Neuronal stem cell (in vitro differentiated cells): ENCODE data around the gene ANKRD28.

Experiments
- DNase-seq: peaks from one replicate; pipeline ENCODE4 v3.0.0-alpha.2; 2013; ENCODE audit warnings: low spot score
- H2AFZ ChIP-seq: one replicate; pipeline ENCODE4 v1.6.1; 2013; ENCODE audit warnings: mild to moderate bottlenecking, low read length, inconsistent platforms
- H2AK5ac ChIP-seq: 2 replicates; pipeline ENCODE4 v1.6.1; 2013; ENCODE audit warnings: low read depth, mild to moderate bottlenecking, inconsistent platforms, low read length, moderate library complexity, mixed read lengths
- H2BK120ac ChIP-seq: 2 replicates; pipeline ENCODE4 v1.6.1; 2013; ENCODE audit warnings: low read depth, mild to moderate bottlenecking, inconsistent platforms, low read length, moderate library complexity, mixed read lengths
- H2BK12ac ChIP-seq: one replicate; pipeline ENCODE4 v1.6.1; 2013; ENCODE audit warnings: low read length, inconsistent platforms
- H2BK15ac ChIP-seq: 2 replicates; pipeline ENCODE4 v1.6.1; 2013; ENCODE audit warnings: mild to moderate bottlenecking, low read length, inconsistent platforms, mixed read lengths
- H2BK5ac ChIP-seq: one replicate; pipeline ENCODE4 v1.6.1; 2013; ENCODE audit warnings: inconsistent platforms, mild to moderate bottlenecking, low read length, moderate library complexity
- H3K14ac ChIP-seq: one replicate; pipeline ENCODE4 v1.6.1; 2013; ENCODE audit warnings: low read length, inconsistent platforms
- H3K18ac ChIP-seq: 2 replicates; pipeline ENCODE4 v1.6.1; 2013; ENCODE audit warnings: low read length, inconsistent platforms
- H3K23ac ChIP-seq: 2 replicates; pipeline ENCODE4 v1.6.1; 2013; ENCODE audit warnings: low read depth, mild to moderate bottlenecking, mixed read lengths, low read length, inconsistent platforms; ENCODE audit not compliant: poor library complexity
- H3K27ac ChIP-seq: replicated peaks from 3 replicates; pipeline ENCODE4 v1.5.1; 2013; ENCODE audit warnings: low read length, inconsistent platforms
- H3K27me3 ChIP-seq, 3 experiments: 2 replicates each; pipeline ENCODE4 v1.6.1; 2013; ENCODE audit warnings: low read length in 3 of 3, mild to moderate bottlenecking in 2 of 3, inconsistent platforms in 1 of 3, low read depth in 1 of 3, mixed read lengths in 1 of 3, moderate library complexity in 1 of 3; ENCODE audit not compliant: control insufficient read depth in 3 of 3, insufficient read depth in 3 of 3
- H3K36me3 ChIP-seq, 2 donors: replicated peaks in 1 of 2; 2 replicates each; pipeline ENCODE4 v1.6.1; 2013; ENCODE audit warnings: low read length in 2 of 2; ENCODE audit not compliant: control insufficient read depth in 2 of 2, insufficient read depth in 2 of 2
- H3K4ac ChIP-seq: 2 replicates; pipeline ENCODE4 v1.6.1; 2013; ENCODE audit warnings: inconsistent platforms, mild to moderate bottlenecking, low read length, moderate library complexity
- H3K4me1 ChIP-seq, 2 donors: 1 replicate in 1 of 2; 2 replicates in 1 of 2; pipeline ENCODE4 v1.6.1; 2013; ENCODE audit warnings: low read length in 2 of 2, low read depth in 1 of 2; ENCODE audit not compliant: control insufficient read depth in 2 of 2, insufficient read depth in 1 of 2
- H3K4me2 ChIP-seq: one replicate; pipeline ENCODE4 v1.6.1; 2013; ENCODE audit warnings: mild to moderate bottlenecking, low read length, inconsistent platforms; ENCODE audit not compliant: insufficient read depth, poor library complexity, severe bottlenecking
- H3K4me3 ChIP-seq, 2 donors: 2 replicates each; pipeline ENCODE4 v1.5.1; 2013; ENCODE audit warnings: low read length in 2 of 2, mild to moderate bottlenecking in 2 of 2, inconsistent platforms in 1 of 2, moderate library complexity in 1 of 2
- H3K79me1 ChIP-seq: one replicate; pipeline ENCODE4 v1.6.1; 2013; ENCODE audit warnings: low read depth, mild to moderate bottlenecking, inconsistent platforms, low read length, moderate library complexity
- H3K9ac ChIP-seq: one replicate; pipeline ENCODE4 v1.6.1; 2013; ENCODE audit warnings: mild to moderate bottlenecking, low read depth, low read length, inconsistent platforms; ENCODE audit not compliant: poor library complexity
- H3K9me3 ChIP-seq, 2 donors: replicated peaks in 1 of 2; 2 replicates each; pipeline versions ENCODE3 to v1.6.1; 2013; ENCODE audit warnings: low read length in 2 of 2, mild to moderate bottlenecking in 2 of 2, inconsistent platforms in 1 of 2, low read depth in 1 of 2, mixed read lengths in 1 of 2, moderate library complexity in 1 of 2; ENCODE audit not compliant: control insufficient read depth in 2 of 2, insufficient read depth in 1 of 2
- H4K8ac ChIP-seq: one replicate; pipeline ENCODE4 v1.6.1; 2013; ENCODE audit warnings: low read depth, mild to moderate bottlenecking, inconsistent platforms, low read length, moderate library complexity
- H4K91ac ChIP-seq: one replicate; pipeline ENCODE4 v1.6.1; 2013; ENCODE audit warnings: low read length, low read depth, mild to moderate bottlenecking, inconsistent platforms; ENCODE audit not compliant: poor library complexity
- WGBS, 2 donors: extraction: QIAGEN DNeasy Blood & Tissue Kit; methylation state at CpG; one replicate each; pipeline ENCODE4 v1.1.7; 2013; ENCODE audit warnings: missing lambda C conversion rate in 2 of 2, mixed read lengths in 1 of 2; ENCODE audit not compliant: insufficient read length in 2 of 2, insufficient replicate concordance in 1 of 2; ENCODE audit errors: extremely low coverage in 2 of 2; 5-methylcytosine and 5-hydroxymethylcytosine counted together

The ANKRD28 gene

DNA sequence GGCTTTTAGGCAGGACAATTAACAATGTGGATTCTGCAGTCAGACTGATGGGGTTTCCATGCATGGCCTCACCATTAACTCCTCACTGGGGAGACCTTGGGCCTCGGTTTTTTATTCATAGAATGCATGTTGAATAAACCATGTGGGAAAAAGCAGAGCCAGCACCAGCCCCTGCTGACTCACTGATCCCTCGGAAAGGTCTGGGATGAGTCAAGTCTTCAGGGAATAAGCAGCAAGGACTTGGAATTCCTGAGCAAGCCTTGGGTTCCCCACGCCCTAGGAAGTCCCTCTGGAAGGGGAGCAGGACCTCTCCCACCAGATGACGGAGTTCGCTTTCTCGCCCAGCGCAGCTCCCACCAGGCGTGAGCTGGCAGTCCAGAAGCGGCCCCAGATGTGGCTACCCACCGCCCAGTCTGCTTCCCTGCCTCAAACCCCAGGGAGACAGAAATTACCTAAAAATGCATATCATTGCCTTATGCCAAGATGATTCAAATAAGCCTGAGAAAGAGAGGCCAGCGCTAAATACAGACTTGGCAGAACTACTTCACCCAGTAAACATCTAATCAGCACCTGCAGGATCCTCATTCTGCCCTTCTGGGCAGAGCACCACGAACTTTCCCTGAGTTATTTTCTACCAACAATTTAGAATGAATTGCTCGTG is 150.8 kb downstream of the ANKRD28 start:
- Histone ChIP-seq H3K79me1 (no peaks in the 10 kb centered on the region), H3K27ac (no peak overlapping the region)
- DNase-seq, result no peak

DNA sequence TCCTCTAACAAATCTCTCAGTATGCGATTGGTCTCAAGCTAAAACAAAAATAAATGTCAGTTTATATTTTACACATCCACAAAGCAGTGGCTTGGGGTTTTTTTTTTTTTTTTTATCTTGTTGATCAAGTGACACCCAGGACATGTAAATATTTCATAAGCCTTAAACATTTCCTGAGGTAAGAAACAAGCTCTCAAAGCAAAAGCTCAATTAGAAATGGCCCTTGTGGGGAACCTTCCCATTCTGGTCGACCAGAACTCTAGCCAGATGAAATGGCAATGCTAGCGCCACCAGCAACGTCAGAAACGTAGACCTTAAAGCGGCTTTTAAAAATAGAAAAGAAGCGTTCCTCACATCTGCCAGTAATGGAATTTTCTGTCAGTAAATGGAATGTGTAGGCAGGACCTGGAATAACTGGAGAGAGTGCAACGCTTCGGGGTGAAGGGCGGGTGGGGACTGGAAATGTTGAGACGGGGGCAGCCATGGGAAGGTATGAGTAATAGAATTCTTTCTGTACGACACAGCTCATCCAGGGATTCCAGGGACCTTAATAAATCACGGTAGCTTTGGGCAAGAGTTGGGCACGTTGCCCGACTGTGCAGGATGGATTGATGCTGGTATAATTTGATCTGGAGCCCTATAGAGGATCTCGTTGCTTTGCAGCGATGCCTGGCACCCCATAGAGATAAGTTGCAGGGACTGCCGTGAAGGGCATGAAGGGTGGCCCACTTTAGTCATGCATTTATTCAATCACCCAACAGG is 151.9 kb downstream of the ANKRD28 start:
- H3K4ac ChIP-seq, result no peak overlapping the region
- H2BK15ac ChIP-seq, result no peak overlapping the region
- H2BK5ac ChIP-seq, result no peak overlapping the region
- H3K4me2 ChIP-seq, result no peak overlapping the region
- no peak overlapping the region for H2AK5ac ChIP-seq
- no peak overlapping the region for H3K9ac ChIP-seq
- peaks cover 3 to 4% of the 10 kb centered on the region in 2 donors for H3K4me1 ChIP-seq
- no peak overlapping the region for H2BK120ac ChIP-seq
- H3K79me1 ChIP-seq, result no peaks in the 10 kb centered on the region
- no peak overlapping the region for H3K27ac ChIP-seq
- DNase-seq, result no peak
- no peak overlapping the region for H4K8ac ChIP-seq
- H3K27me3 ChIP-seq, result no peaks in the 10 kb centered on the region
- no peak overlapping the region for H3K23ac ChIP-seq
- H2AFZ ChIP-seq, result no peak overlapping the region
- no peaks in the 10 kb centered on the region for H3K36me3 ChIP-seq
- no peak overlapping the region for H4K91ac ChIP-seq
- no peak overlapping the region for H2BK12ac ChIP-seq
- H3K9me3 ChIP-seq, result peaks cover 0 to 2% of the 10 kb centered on the region in 2 donors
- no peak overlapping the region for H3K14ac ChIP-seq
- H3K18ac ChIP-seq, result no peak overlapping the region
- no peak overlapping the region for H3K4me3 ChIP-seq
- no CpG with 5 or more reads among the region's 18 CpGs for WGBS, 2 donors

More for the DNA sequence above, 150.8 kb downstream of the ANKRD28 start:
- Histone ChIP-seq H3K18ac (no peak overlapping the region), H2AK5ac (no peak overlapping the region), H3K4me3 (no peak overlapping the region), H2AFZ (peak overlapping the region; percentile 28), H3K36me3 (no peaks in the 10 kb centered on the region), H3K4me2 (no peak overlapping the region), H3K4me1 (peaks cover 3 to 4% of the 10 kb centered on the region in 2 donors), H2BK120ac (no peak overlapping the region), H2BK15ac (no peak overlapping the region), H3K4ac (no peak overlapping the region), H3K23ac (no peak overlapping the region), H2BK12ac (no peak overlapping the region), H4K8ac (no peak overlapping the region), H3K9me3 (peaks cover 0 to 2% of the 10 kb centered on the region in 2 donors), H4K91ac (no peak overlapping the region), H2BK5ac (no peak overlapping the region), H3K14ac (no peak overlapping the region), H3K27me3 (no peaks in the 10 kb centered on the region), H3K9ac (no peak overlapping the region)
- WGBS, 2 donors, result no CpG with 5 or more reads among the region's 13 CpGs

GRCh38 chr3:15645246-15645645 is 152.5 kb downstream of the ANKRD28 start:
- no peak overlapping the region for H3K27ac ChIP-seq
- WGBS, 2 donors, result no CpG with 5 or more reads among the region's 6 CpGs

GRCh38 chr3:15638891-15639262 is 158.9 kb downstream of the ANKRD28 start:
- no peak overlapping the region for H3K27ac ChIP-seq
- no CpG with 5 or more reads among the region's 1 CpG for WGBS, 2 donors

More at GRCh38 chr3:15645246-15645645, 152.5 kb downstream of the ANKRD28 start:
- no peak overlapping the region for H2BK12ac ChIP-seq
- no peak overlapping the region for H2BK120ac ChIP-seq
- H3K27me3 ChIP-seq, result no peaks in the 10 kb centered on the region
- H2BK15ac ChIP-seq, result no peak overlapping the region
- no peak overlapping the region for H2BK5ac ChIP-seq
- DNase-seq, result no peak
- no peak overlapping the region for H4K91ac ChIP-seq
- no peaks in the 10 kb centered on the region for H3K79me1 ChIP-seq
- no peak overlapping the region for H4K8ac ChIP-seq
- H3K4me3 ChIP-seq, result no peak overlapping the region
- H3K23ac ChIP-seq, result no peak overlapping the region
- peaks cover 0 to 2% of the 10 kb centered on the region in 2 donors for H3K9me3 ChIP-seq
- H2AFZ ChIP-seq, result no peak overlapping the region
- H2AK5ac ChIP-seq, result no peak overlapping the region
- no peak overlapping the region for H3K4me2 ChIP-seq
- H3K9ac ChIP-seq, result no peak overlapping the region
- H3K18ac ChIP-seq, result no peak overlapping the region
- H3K4ac ChIP-seq, result no peak overlapping the region
- no peaks in the 10 kb centered on the region for H3K36me3 ChIP-seq
- H3K14ac ChIP-seq, result no peak overlapping the region
- H3K4me1 ChIP-seq, result peaks cover 3 to 4% of the 10 kb centered on the region in 2 donors

More at GRCh38 chr3:15638891-15639262, 158.9 kb downstream of the ANKRD28 start:
- no peak overlapping the region for H3K23ac ChIP-seq
- H3K79me1 ChIP-seq, result no peaks in the 10 kb centered on the region
- no peak overlapping the region for H3K4me2 ChIP-seq
- no peak overlapping the region for H3K4me3 ChIP-seq
- no peak overlapping the region for H2BK5ac ChIP-seq
- no peak overlapping the region for H4K8ac ChIP-seq
- H3K36me3 ChIP-seq, result no peaks in the 10 kb centered on the region
- H2AFZ ChIP-seq, result no peak overlapping the region
- no peaks in the 10 kb centered on the region for H3K27me3 ChIP-seq
- H4K91ac ChIP-seq, result no peak overlapping the region
- no peak for DNase-seq
- no peak overlapping the region for H2BK15ac ChIP-seq
- no peak overlapping the region for H3K14ac ChIP-seq
- peaks cover 0 to 7% of the 10 kb centered on the region in 2 donors for H3K4me1 ChIP-seq
- H2BK120ac ChIP-seq, result no peak overlapping the region
- no peak overlapping the region for H2BK12ac ChIP-seq
- no peak overlapping the region for H3K18ac ChIP-seq
- no peak overlapping the region for H3K9ac ChIP-seq
- H3K9me3 ChIP-seq, result no peaks in the 10 kb centered on the region
- H3K4ac ChIP-seq, result no peak overlapping the region
- no peak overlapping the region for H2AK5ac ChIP-seq
